Measurements from ENCODE around the gene RRAS.
"Not testable (repeated sequence)": the region's sequence is repeated elsewhere in the genome, so short reads cannot be mapped to it uniquely, and the experiment has no call there.

DNA sequence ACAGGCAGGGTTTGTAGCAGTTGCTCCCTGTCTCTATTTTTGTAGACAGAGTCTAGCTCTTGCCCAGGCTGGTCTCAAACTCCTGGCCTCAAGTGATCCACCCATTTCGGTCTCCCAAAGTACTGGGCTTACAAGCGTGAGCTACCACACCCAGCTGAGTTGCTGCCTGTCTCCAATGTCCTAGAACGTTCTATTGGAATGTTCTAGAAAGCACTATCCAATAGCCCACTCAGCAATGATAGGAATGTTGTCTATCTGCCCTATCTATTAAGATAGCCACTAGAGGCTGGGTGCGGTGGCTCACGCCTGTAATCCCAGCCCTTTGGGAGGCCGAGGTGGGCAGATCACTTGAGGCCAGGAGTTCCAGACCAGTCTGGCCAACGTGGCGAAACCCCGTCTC lies 6.7 kb downstream of the RRAS start:
- TF ChIP-seq, protein P1, sequence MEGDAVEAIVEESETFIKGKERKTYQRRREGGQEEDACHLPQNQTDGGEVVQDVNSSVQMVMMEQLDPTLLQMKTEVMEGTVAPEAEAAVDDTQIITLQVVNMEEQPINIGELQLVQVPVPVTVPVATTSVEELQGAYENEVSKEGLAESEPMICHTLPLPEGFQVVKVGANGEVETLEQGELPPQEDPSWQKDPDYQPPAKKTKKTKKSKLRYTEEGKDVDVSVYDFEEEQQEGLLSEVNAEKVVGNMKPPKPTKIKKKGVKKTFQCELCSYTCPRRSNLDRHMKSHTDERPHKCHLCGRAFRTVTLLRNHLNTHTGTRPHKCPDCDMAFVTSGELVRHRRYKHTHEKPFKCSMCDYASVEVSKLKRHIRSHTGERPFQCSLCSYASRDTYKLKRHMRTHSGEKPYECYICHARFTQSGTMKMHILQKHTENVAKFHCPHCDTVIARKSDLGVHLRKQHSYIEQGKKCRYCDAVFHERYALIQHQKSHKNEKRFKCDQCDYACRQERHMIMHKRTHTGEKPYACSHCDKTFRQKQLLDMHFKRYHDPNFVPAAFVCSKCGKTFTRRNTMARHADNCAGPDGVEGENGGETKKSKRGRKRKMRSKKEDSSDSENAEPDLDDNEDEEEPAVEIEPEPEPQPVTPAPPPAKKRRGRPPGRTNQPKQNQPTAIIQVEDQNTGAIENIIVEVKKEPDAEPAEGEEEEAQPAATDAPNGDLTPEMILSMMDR (IDR thresholded peaks at IDR 0.05), result not testable (repeated sequence)
- not testable (repeated sequence) for TF ChIP-seq EP300 (IDR thresholded peaks at IDR 0.05)

Measured in upper lobe of left lung (tissue), 4 donors.